ENCODE results near the gene RPS10. TPM values are rescaled to one million over a fixed set of nuclear protein-coding genes. Genes with fewer than 3 reads are reported as not detected.

RPS10 gene
- total RNA-seq, 1 experiment from 2014 or later = 1,363 TPM

DNA sequence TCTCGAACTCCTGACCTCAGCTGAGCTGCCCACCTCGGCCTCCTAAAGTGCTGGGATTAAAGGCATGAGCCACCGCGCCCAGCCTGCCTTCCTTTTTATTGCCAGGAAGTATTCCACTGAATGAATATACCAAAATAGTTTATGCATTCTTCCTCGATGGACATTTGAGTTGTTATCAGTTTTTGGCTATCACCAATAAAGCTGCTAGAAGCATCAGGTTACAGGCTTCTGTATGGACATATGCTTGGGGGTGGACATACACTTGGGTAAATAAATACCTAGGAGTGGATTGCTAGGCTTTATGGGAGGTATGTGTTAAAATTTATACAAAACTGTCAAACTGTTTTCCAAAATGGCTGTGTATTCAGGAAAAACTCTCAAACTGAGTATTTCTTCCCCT is 10.0 kb upstream of the RPS10 start:
- intact Hi-C loops (cut with micrococcal nuclease; ENCODE audit: unreplicated experiment) (no loop called here), in situ Hi-C loops (cut with HindIII; ENCODE audit: low pct_unique_long_range_greater_than_20kb, low sequenced_read_pairs) (no loop called here)
- DNase-seq (ENCODE audit: low read depth, low spot score) (no peak), ATAC-seq (no peak)
- ChIA-PET CTCF (interaction anchor here (0.6 kb wide), 2 partner anchors 189 to 1718 kb away, joined by 3 read pairs; no protein-coding TSS in a partner anchor), POLR2A (interaction anchor here (0.6 kb wide), 1 partner anchor 65 kb away, joined by 4 read pairs; no protein-coding TSS in a partner anchor)
- Histone ChIP-seq H3K4me3 (ENCODE audit: low read depth in 2 of 2, low read length in 2 of 2) (no peak overlapping the region), H3K27me3 (ENCODE audit: control insufficient read depth, insufficient read depth, low read length) (no peaks in the 10 kb centered on the region), H3K27ac (ENCODE audit: low read length) (no peak overlapping the region), H3K36me3 (ENCODE audit: control insufficient read depth, insufficient read depth, low read length) (no peaks in the 10 kb centered on the region), H3K9me3 (ENCODE audit: control insufficient read depth, insufficient read depth, low read depth, low read length) (peaks cover 3% of the 10 kb centered on the region; the same call in 1 of the 2 replicates), H3K4me1 (ENCODE audit: control insufficient read depth, insufficient read depth, low read length) (no peaks in the 10 kb centered on the region)
- no TSS peak for BruUV-seq (replicated peaks)
- TF ChIP-seq SIN3A (IDR thresholded peaks at IDR 0.05; ENCODE audit: borderline replicate concordance, insufficient read depth, low read depth, low read length) (no peak), TCF7L2 (IDR thresholded peaks at IDR 0.05; ENCODE audit: low read depth, low read length) (no peak), REST (IDR thresholded peaks at IDR 0.05; ENCODE audit: insufficient read depth in 1 of 2, low read depth in 2 of 2, low read length in 1 of 2) (no peak), POLR2AphosphoS5 (IDR thresholded peaks at IDR 0.05; ENCODE audit: low read depth, low read length) (no peak)
- TF ChIP-seq, protein P1, sequence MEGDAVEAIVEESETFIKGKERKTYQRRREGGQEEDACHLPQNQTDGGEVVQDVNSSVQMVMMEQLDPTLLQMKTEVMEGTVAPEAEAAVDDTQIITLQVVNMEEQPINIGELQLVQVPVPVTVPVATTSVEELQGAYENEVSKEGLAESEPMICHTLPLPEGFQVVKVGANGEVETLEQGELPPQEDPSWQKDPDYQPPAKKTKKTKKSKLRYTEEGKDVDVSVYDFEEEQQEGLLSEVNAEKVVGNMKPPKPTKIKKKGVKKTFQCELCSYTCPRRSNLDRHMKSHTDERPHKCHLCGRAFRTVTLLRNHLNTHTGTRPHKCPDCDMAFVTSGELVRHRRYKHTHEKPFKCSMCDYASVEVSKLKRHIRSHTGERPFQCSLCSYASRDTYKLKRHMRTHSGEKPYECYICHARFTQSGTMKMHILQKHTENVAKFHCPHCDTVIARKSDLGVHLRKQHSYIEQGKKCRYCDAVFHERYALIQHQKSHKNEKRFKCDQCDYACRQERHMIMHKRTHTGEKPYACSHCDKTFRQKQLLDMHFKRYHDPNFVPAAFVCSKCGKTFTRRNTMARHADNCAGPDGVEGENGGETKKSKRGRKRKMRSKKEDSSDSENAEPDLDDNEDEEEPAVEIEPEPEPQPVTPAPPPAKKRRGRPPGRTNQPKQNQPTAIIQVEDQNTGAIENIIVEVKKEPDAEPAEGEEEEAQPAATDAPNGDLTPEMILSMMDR (IDR thresholded peaks at IDR 0.05) = no peak

GRCh38 chr6:34425132-34425497 is 754 bp downstream of the RPS10 start:
- ChIA-PET POLR2A (no interaction called here), CTCF (interaction anchor here (0.6 kb wide), 1 partner anchor 152 kb away, joined by 3 read pairs; no protein-coding TSS in a partner anchor)
- H3K9me3 ChIP-seq (ENCODE audit: control insufficient read depth, insufficient read depth, low read depth, low read length) = no peaks in the 10 kb centered on the region
- no peaks in the 10 kb centered on the region for H3K27me3 ChIP-seq (ENCODE audit: control insufficient read depth, insufficient read depth, low read length)
- H3K27ac ChIP-seq (ENCODE audit: low read length) = peak overlapping the region; percentile 97
- intact Hi-C loops (cut with micrococcal nuclease; ENCODE audit: unreplicated experiment) (no loop called here), in situ Hi-C loops (cut with HindIII; ENCODE audit: low pct_unique_long_range_greater_than_20kb, low sequenced_read_pairs) (no loop called here)
- TSS peak; percentile 84 for BruUV-seq (replicated peaks)
- ATAC-seq = no peak
- peaks cover 20% of the 10 kb centered on the region for H3K36me3 ChIP-seq (ENCODE audit: control insufficient read depth, insufficient read depth, low read length)
- no peak for DNase-seq (ENCODE audit: low read depth, low spot score)
- TF ChIP-seq REST (IDR thresholded peaks at IDR 0.05; ENCODE audit: insufficient read depth in 1 of 2, low read depth in 2 of 2, low read length in 1 of 2) = no peak
- TF ChIP-seq SIN3A (IDR thresholded peaks at IDR 0.05; ENCODE audit: borderline replicate concordance, insufficient read depth, low read depth, low read length) = peak; percentile 2; the same call in 1 of the 2 replicates
- peaks cover 10% of the 10 kb centered on the region for H3K4me1 ChIP-seq (ENCODE audit: control insufficient read depth, insufficient read depth, low read length)
- H3K4me3 ChIP-seq (ENCODE audit: low read depth in 2 of 2, low read length in 2 of 2) = peak overlapping the region; percentile 95 to 100

Data from Panc1 (cell line).